HG03045 (cell line): ENCODE results near the gene MAT2B.

Experiments used
- ATAC-seq: cut with Tn5 transposase; IDR thresholded peaks from one replicate; pipeline ENCODE4 v1.9.1; 2021; ENCODE audit warnings: mild to moderate bottlenecking, moderate library complexity; ENCODE audit not compliant: unreplicated experiment

Gene MAT2B

DNA sequence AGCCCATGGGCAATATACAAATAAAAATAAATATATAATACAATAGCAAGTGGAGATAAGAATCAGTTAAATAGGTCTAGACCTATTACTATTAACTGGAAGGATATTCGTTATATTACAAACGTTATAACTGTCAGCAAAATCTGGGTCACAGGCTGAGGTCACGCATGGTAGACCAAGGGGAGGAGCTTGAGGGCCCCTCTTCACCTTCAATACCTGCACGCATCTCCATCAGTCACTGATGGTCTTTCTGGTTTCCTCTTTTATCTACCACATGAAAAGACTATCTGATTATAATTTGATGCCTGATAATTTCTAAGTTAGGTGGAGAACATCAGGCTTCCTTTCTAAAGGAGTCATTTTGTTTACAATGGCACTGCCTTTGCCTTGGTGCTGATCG, 43.2 kb downstream of the MAT2B start:
- ATAC-seq: no peak

- no peak for ATAC-seq
Observed at GRCh38 chr5:163551156-163551555, 45.7 kb downstream of the MAT2B start.

DNA sequence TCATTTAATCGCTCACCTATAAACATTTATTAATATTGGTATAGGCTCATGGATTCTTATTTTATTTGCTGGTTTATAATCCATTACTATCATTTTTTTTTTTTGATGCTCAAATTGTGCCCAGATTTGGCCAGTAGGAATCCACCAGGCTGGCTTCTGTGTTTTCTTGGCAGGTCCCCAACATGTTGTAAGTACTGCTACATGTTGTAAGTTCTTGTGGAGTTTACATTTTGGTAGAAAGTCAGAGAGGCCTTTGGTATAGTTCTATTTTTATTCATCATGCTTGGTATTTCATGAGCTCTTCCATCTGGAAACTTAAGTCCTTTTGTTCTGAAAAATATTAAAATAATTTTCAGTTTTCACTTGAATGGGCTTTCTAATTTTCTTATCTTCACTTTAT, 47.1 kb downstream of the MAT2B start:
- ATAC-seq: no peak

- ATAC-seq: no peak
Observed at GRCh38 chr5:163561339-163561738, 55.9 kb downstream of the MAT2B start.

DNA sequence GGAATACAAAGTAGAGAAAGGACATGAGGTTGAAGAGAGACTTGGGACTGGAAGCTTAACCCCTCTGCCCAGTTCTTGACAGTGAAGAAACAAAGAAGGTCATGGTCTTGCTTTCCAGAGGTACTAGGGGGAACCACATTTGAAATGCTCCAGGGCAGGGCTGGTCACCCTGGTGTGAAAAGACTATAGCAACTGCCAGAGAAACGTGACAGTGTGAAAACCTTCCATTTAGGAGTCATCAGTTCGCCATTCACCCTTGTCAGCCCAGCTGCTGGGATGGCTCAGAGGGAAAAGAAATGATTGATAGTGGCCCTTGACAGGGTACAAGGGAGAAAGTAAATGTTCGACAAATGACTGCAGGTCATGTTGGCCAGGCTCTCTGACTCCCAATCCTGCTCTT, 56.7 kb downstream of the MAT2B start:
- no peak for ATAC-seq

- ATAC-seq: no peak
Observed at GRCh38 chr5:163563112-163563511, 57.7 kb downstream of the MAT2B start.

DNA sequence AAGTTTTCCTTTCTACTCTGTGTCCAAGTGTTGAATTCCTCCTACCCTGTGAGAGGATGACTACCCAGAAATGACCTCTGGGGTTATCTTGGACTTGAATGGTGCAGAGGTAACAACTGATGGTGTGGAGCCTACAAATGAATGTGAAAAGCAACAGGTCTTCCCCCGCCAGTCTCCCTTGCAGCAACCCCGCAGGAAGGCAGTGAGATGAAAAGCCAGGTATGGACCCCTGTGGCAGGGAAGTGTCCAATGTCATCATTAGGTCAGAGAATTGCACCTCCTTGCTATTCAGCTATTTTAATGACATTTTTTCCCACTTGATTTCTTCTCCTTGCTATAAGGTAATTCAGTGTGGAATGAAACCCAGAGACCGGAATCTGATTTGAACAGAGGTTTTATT, 58.5 kb downstream of the MAT2B start:
- ATAC-seq: no peak

DNA sequence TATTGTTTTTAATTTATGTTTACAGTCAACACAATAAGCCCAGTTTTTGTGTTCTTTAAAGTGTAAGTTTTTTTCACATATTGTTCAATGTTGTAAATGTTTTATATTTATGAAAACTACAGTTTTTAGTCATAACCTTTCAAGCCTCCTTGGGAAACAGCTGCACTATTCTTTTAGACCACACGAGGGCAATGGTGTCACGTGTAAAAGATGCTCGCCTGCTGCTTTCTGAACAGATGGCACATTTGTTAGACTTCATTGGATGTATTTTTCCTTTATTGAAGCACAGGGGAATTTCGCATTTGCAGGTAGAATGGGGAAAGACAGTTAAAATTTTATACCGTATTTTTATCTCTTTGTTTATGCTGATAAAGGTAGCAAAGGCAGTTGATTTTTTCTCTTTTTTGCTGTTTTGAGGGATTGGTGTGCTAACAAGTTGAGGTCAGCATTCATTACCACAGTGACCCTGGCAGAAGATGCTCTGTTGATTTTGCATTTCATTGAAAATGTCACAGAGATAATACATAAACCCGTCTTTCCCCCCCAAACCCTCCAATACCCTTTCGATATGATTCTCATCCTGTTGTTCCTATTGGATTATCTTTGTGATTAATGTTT, 59.0 kb downstream of the MAT2B start:
- ATAC-seq: no peak

DNA sequence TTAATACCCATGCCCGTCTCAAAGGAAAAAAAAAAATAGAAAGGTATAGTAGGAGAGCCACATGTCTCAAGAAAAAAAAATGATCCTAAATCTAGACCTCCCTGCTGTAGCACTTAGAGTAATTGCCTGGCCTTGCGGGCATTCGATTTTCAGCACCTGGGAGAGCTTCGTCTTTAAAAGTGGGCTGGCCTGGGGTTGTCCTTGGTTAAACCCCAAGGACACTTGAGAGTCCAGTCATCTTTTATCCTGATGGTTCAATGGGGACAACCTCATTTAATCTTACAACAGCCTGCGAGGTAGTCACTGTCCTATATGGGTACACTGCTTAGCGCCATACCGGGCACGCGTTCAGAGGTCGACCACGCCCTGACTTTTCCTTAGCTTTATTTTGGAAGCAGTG, 60.1 kb downstream of the MAT2B start:
- ATAC-seq: no peak

GRCh38 chr5:163565931-163566608, 60.7 kb downstream of the MAT2B start:
- ATAC-seq: peak; percentile 80

DNA sequence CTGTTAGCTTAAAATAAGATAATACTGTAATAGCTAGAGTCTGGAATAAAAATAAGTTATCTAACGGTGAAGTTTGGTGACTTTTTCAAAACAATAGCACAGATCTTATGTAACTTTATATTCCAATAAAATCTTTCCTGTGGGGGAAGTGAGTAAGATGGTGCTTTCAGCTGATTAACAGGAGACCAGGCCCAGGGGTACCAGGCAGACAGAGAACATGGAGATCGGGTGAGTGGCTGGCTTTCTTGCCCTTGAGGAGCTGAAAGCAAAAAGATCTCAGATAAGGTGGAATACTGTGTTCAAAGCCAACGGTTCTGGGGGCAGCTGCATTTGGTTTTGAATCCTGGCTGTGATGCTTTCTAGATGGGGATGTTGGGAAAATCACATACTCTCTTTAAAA, 61.3 kb downstream of the MAT2B start:
- ATAC-seq: no peak

DNA sequence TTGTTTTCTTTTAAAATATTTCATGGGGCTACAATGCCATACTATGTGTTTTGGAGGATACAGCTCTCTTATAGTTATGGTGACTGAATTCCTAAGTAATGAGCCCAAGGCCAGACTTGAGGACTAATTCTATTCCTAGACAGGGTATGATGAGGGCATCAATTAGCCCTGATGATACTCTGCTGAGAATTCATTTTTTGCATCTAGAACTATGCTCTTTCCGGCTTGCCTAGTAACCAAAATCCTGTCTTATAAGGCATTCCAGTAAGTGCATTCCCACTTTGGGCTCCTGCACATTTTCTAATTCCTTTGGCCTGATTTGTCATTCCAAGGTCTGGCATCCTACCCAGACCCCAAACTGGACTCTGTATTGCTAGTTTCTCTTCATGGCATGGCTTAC, 62.4 kb downstream of the MAT2B start:
- no peak for ATAC-seq
